BJ (cell line): Measurements from ENCODE around the gene EPB41L2. TPM values are rescaled to one million over a fixed set of nuclear protein-coding genes. Genes with fewer than 3 reads are reported as not detected.
"Not testable (repeated sequence)": the region's sequence is repeated elsewhere in the genome, so short reads cannot be mapped to it uniquely, and the experiment has no call there.

Experiments used
- CTCF ChIA-PET: fragments of 350-600 bp; formaldehyde crosslinking; extraction: SDS; loops from one replicate; lab custom pipeline; 2021; ENCODE audit warnings: antibody characterized with exemption, inconsistent platforms; lab: Yijun Ruan, JAX
- POLR2A ChIA-PET: fragments of 300-600 bp; sonication (Branson Sonifier 250); formaldehyde crosslinking; extraction: SDS; loops from one replicate; lab custom pipeline; 2021; ENCODE audit warnings: antibody characterized with exemption; lab: Charles Lee
- DNase-seq: peaks from one replicate; pipeline ENCODE4 v3.0.0-alpha.2; 2011; ENCODE audit warnings: low read depth
- H3K27me3 ChIP-seq: 2 replicates; pipeline ENCODE4 v1.6.0; 2011; ENCODE audit warnings: low read length; ENCODE audit not compliant: control insufficient read depth, insufficient read depth
- H3K36me3 ChIP-seq: 2 replicates; pipeline ENCODE4 v1.5.1; 2011; ENCODE audit warnings: low read length; ENCODE audit not compliant: control insufficient read depth, insufficient read depth
- H3K4me3 ChIP-seq: 2 replicates; pipeline ENCODE4 v1.5.1; 2011; ENCODE audit warnings: low read depth, mild to moderate bottlenecking, control low read depth, low read length
- polyA plus RNA-seq: library from polyadenylated mRNA; depleted of rRNA; stranded (reverse); fragments of >200 nt; gene quantifications from 2 replicates; pipeline ENCODE4 v1.2.3, GENCODE V29; 2011
- TF ChIP-seq, protein P1 (sequence below): IDR thresholded peaks from 2 replicates; pipeline ENCODE4 v1.5.1; 2011; ENCODE audit warnings: low read depth, mild to moderate bottlenecking, control low read depth, inconsistent platforms, low read length, moderate library complexity; ENCODE audit not compliant: insufficient read depth

EPB41L2 gene
- polyA plus RNA-seq, 1 experiment, result 24.5 TPM

DNA sequence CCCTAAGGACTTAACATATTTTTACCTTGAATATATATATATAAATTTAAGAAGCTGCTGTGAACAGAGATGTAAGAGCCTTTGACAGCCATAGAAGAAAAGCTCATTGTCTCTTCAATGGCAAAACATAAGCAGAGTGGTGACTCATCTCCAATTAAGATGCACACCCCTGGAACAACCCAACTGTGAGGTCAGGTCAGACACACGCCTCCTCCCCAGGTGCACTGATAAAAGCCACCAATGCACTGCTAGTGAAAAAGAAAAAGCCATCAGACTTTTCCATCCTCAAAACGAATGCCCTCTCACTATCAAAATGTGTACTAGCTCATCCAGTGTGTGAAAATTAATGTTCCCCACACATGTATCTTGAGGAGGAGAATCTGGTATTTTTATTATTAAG lies 135.7 kb downstream of the EPB41L2 start:
- Histone ChIP-seq H3K27me3 (no peaks in the 10 kb centered on the region), H3K4me3 (no peak overlapping the region), H3K36me3 (no peaks in the 10 kb centered on the region)
- ChIA-PET POLR2A (no interaction called here), CTCF (interaction anchor here (1.2 kb wide), 1 partner anchor 9 kb away, joined by 3 read pairs; no protein-coding TSS in a partner anchor)
- TF ChIP-seq, protein P1, sequence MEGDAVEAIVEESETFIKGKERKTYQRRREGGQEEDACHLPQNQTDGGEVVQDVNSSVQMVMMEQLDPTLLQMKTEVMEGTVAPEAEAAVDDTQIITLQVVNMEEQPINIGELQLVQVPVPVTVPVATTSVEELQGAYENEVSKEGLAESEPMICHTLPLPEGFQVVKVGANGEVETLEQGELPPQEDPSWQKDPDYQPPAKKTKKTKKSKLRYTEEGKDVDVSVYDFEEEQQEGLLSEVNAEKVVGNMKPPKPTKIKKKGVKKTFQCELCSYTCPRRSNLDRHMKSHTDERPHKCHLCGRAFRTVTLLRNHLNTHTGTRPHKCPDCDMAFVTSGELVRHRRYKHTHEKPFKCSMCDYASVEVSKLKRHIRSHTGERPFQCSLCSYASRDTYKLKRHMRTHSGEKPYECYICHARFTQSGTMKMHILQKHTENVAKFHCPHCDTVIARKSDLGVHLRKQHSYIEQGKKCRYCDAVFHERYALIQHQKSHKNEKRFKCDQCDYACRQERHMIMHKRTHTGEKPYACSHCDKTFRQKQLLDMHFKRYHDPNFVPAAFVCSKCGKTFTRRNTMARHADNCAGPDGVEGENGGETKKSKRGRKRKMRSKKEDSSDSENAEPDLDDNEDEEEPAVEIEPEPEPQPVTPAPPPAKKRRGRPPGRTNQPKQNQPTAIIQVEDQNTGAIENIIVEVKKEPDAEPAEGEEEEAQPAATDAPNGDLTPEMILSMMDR, result no peak
- DNase-seq, result no peak

DNA sequence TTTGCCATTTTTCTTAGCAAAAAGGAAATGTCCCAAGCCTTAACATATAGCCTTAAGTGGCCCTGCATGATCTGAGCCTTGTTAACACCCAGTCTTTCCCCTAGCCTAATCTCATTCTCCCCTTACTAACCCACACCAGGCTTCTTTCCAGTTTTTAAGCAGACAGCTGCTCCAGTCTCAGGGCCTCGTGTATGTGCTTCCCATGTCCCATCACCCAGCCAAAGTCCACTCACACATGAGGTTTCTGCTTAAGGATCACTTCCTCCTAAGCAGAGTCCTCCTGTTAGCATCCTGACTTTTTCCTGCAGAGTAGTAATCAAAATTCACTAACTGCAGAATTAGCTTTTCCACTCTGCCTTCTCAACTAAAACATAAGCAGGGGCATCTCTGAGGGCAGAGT lies 139.7 kb downstream of the EPB41L2 start:
- TF ChIP-seq, protein P1, result no peak
- Histone ChIP-seq H3K4me3 (no peak overlapping the region), H3K27me3 (no peaks in the 10 kb centered on the region), H3K36me3 (no peaks in the 10 kb centered on the region)
- no peak for DNase-seq
- POLR2A ChIA-PET, result no interaction called here
- CTCF ChIA-PET, result interaction anchor here (0.6 kb wide), 1 partner anchor 132 kb away, joined by 3 read pairs; no protein-coding TSS in a partner anchor

DNA sequence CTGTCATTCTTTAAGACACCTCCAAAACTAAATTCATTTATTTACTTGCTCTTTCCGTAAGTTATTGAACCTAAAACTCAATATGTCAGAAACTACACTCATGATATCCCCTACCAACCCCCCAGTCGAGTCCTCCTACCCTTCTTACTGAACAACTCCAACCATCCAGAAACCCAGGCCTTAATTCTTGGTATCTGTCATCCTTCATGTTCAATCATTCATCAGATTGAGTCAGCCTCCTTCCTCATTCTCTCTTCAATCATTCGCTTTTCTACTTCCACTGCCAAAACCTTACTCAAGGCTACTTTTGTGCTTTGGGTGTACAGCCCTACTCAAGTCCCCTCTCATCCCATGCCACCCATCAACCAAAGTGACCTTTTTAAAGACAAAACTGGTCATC lies 140.1 kb downstream of the EPB41L2 start:
- ChIA-PET POLR2A (interaction anchor here (0.7 kb wide), 1 partner anchor 194 kb away, joined by 3 read pairs; no protein-coding TSS in a partner anchor), CTCF (interaction anchor here (0.6 kb wide), 1 partner anchor 132 kb away, joined by 3 read pairs; no protein-coding TSS in a partner anchor)

DNA sequence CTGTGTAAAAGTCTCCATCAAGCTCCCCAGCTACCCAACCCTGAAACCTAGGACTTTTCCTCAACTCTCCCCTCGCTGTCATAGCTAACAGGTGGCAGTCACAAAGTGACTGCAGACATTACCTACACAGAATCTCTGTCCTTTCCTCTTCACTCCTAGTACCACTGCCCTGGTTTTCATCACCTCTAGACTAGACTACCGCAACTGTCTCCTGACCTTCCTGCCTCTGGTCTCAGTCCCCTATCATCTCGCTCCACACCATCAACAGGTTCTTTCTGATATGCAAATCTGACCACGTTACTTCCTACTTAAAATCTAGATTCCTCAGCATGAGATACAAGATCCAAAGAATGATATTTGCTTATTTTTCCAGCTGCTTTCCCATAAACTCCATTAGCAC lies 142.1 kb downstream of the EPB41L2 start:
- H3K27me3 ChIP-seq, result no peaks in the 10 kb centered on the region
- TF ChIP-seq, protein P1, result no peak
- H3K4me3 ChIP-seq, result no peak overlapping the region
- no peaks in the 10 kb centered on the region for H3K36me3 ChIP-seq
- POLR2A ChIA-PET, result no interaction called here
- CTCF ChIA-PET, result interaction anchor here (1.8 kb wide), 1 partner anchor 77 kb away, joined by 5 read pairs; no protein-coding TSS in a partner anchor
- no peak for DNase-seq

More for the DNA sequence above, 140.1 kb downstream of the EPB41L2 start:
- TF ChIP-seq, protein P1, result no peak
- Histone ChIP-seq H3K36me3 (no peaks in the 10 kb centered on the region), H3K4me3 (no peak overlapping the region), H3K27me3 (no peaks in the 10 kb centered on the region)
- DNase-seq, result no peak

DNA sequence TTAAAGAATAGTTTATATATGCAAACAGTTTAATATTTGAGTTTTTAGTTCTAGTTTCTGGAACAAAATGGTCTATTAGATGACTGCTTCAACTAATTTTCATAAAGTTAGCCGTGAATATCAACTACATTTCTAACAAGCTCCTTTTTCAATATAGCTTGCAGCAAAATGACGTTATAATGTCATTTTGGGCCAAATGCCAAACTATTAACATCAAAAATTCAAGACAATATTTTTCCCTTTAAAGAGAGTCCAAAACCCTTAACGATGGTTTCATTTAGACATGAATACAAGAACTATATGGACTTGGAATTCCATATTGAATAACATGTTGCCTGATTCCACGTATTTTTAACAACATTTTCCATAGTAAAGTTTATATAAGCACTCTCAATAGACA lies 144.9 kb downstream of the EPB41L2 start:
- H3K36me3 ChIP-seq, result no peaks in the 10 kb centered on the region
- no peak overlapping the region for H3K4me3 ChIP-seq
- TF ChIP-seq, protein P1, result no peak
- ChIA-PET CTCF (interaction anchor here (1.0 kb wide), 1 partner anchor 9 kb away, joined by 3 read pairs; no protein-coding TSS in a partner anchor), POLR2A (no interaction called here)
- no peak for DNase-seq
- no peaks in the 10 kb centered on the region for H3K27me3 ChIP-seq

DNA sequence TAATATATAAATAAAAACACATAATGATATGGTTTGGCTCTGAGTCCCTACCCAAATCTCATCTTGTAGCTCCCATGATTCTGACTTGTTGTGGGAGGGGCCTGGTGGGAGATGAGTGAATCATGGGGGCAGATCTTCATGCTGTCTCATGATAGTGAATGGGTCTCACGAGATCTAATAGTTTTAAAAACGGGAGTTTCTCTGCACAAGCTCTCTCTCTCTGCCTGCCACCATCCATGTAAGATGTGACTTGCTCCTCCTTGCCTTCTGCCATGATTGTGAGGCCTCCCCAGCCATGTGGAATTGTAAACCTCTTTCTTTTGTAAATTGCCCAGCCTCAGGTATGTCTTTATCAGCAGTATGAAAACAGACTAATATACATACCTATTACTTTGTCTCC lies 147.4 kb downstream of the EPB41L2 start:
- H3K4me3 ChIP-seq, CTCF ChIA-PET, H3K36me3 ChIP-seq, POLR2A ChIA-PET, H3K27me3 ChIP-seq, DNase-seq: not testable (repeated sequence)
